Measurements from ENCODE around the gene PCCB.
"Not testable (repeated sequence)": the region's sequence is repeated elsewhere in the genome, so short reads cannot be mapped to it uniquely, and the experiment has no call there.

Gene PCCB

GRCh38 chr3:136250059-136250902, at the start of gene PCCB:
Gene PCCB (plus strand): TSS chr3:136250340. CDS start chr3:136250376, 36 bp downstream.
- DNase-seq (ENCODE audit: extremely low spot score, insufficient read length, low read depth), result peak; percentile 84

DNA sequence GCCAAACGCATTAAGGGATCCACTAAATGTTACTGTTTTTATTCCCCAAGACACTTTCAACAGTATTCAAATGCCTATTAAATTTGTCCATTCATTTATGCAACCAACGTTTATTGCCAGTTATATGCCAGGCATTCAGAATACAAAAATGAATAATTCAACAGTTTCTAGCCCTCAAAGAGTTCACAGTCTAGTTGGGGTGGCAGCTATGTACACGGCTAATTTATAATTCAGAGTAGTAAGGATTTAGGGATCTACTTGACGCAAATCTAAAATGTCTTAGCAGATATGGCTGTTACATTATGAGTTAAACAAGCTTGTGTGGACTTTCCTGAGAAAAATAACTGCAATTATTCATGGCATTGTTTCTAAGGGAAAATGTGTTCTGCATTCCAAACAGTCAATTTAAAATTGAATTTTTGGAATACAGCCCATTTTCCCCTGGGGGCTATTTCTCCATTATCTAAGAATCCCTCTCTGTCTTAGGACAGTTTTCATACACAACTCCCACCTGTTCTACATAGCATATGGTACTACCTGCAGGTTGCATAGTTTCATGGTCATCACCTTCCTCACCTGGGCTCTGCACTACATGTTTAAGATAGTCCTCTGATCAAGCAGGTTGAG, 42.5 kb upstream of the PCCB start:
- DNase-seq (ENCODE audit: extremely low spot score, insufficient read length, low read depth), result no peak
- no peak for FAIRE-seq

More at GRCh38 chr3:136250059-136250902, at the start of gene PCCB:
- peak; percentile 90 for FAIRE-seq

GRCh38 chr3:136209921-136210320, 40.2 kb upstream of the PCCB start:
- no peak for FAIRE-seq
- no peak for DNase-seq (ENCODE audit: extremely low spot score, insufficient read length, low read depth)

GRCh38 chr3:136211547-136211946, 38.6 kb upstream of the PCCB start:
- DNase-seq (ENCODE audit: extremely low spot score, insufficient read length, low read depth), result no peak
- FAIRE-seq, result no peak

DNA sequence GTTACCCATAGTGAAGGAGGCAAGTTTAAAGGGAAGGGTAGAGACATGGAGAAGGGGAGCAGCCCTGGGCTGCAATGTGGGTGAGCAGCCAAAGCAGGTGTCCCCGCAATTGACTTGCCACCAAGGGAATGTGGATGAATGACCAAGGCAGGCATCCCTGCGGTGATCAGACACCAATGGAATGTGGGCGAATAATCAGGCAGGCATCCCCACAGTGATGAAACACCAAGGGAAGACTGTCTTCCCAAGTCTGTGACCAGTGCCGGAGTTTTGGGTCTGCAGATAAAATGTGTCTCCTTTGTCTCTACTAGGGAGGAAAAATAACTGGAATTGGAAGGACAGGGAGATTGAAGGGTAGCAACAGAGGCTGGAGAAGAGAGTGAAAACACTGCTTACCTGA, 27.4 kb upstream of the PCCB start:
- DNase-seq (ENCODE audit: extremely low spot score, insufficient read length, low read depth); FAIRE-seq: not testable (repeated sequence)

- no peak for FAIRE-seq
- DNase-seq (ENCODE audit: extremely low spot score, insufficient read length, low read depth), result no peak
Observed at GRCh38 chr3:136232413-136232812, 17.7 kb upstream of the PCCB start.

GRCh38 chr3:136235545-136235944, 14.6 kb upstream of the PCCB start:
- FAIRE-seq (no peak), DNase-seq (ENCODE audit: extremely low spot score, insufficient read length, low read depth) (no peak)

DNA sequence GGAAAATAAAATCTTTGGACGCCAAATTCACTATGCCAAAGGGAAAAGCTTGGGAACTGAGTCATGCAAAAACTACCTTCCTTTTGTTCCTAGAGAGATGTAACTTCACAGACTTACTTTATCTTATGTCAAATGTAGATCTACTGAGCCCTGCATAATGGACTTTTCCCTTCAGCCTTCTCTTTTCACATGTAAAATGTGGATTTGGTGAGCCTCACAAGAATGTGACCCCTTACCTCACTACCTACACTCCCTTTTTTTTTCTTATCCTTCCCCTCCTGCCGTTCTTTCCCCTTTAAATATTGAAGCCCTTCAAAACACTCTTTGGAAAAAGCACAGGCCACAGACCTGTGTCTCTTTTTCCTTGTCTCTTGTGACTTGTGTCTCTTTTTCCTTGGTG, 14.0 kb upstream of the PCCB start:
- no peak for DNase-seq (ENCODE audit: extremely low spot score, insufficient read length, low read depth)
- FAIRE-seq, result no peak

GRCh38 chr3:136237103-136237502, 13.0 kb upstream of the PCCB start:
- DNase-seq (ENCODE audit: extremely low spot score, insufficient read length, low read depth) (no peak), FAIRE-seq (no peak)

DNA sequence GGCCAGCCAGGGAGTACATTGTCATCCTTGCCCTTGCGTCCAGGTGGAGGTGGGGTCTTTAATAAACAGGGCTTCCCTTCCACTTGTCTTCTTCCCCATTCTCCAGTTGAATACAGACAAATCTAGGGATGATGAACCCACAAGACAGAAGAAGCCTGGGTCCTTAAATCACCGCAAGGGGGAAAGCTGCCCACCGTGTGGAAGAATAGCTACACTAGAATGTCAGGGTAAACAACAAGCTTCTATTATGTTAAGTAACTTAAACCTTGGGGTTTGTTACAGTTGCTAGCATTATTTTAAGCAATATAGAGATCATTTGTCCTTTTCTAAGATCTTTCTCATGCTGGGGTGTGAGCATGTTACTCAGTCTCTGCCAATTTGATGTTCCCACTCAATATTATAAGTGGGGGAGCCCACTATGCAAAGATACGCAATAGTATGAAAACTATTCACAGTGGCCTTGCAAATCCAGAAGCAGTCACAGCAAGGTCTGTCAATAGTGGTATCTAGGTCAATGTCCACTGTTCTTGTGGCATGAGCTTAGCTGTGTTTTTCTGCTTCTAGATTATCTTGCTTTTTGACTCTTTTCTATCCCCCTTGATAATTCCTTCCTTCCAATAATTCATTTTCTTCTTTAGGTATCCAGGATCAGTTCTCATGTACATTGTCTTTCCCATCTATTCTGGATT, 12.0 kb upstream of the PCCB start:
- FAIRE-seq, result no peak
- DNase-seq (ENCODE audit: extremely low spot score, insufficient read length, low read depth), result no peak

- DNase-seq (ENCODE audit: extremely low spot score, insufficient read length, low read depth), result no peak
- no peak for FAIRE-seq
Observed at GRCh38 chr3:136239094-136239493, 11.0 kb upstream of the PCCB start.

DNA sequence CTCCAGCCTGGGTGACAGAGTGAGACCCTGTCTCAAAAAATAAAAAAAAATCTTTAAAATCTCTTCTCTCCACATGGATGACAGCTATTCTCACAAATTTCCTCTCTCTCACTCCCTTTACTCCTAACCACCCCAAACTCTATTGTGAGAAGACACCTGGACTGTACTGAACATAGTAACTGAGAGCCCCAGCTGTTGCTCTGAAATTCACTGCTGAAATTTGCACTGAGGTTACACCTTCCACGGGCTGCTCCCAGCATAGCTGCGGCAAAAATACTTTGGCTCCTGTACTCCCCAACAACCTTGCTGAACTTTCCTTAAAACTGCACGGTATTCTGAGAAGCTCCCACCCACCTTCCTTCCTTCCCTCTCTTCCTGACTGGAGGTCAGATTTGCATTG, 4.4 kb upstream of the PCCB start:
- FAIRE-seq (no peak), DNase-seq (ENCODE audit: extremely low spot score, insufficient read length, low read depth) (no peak)

GRCh38 chr3:136247436-136247835, 2.7 kb upstream of the PCCB start:
- no peak for FAIRE-seq
- no peak for DNase-seq (ENCODE audit: extremely low spot score, insufficient read length, low read depth)

DNA sequence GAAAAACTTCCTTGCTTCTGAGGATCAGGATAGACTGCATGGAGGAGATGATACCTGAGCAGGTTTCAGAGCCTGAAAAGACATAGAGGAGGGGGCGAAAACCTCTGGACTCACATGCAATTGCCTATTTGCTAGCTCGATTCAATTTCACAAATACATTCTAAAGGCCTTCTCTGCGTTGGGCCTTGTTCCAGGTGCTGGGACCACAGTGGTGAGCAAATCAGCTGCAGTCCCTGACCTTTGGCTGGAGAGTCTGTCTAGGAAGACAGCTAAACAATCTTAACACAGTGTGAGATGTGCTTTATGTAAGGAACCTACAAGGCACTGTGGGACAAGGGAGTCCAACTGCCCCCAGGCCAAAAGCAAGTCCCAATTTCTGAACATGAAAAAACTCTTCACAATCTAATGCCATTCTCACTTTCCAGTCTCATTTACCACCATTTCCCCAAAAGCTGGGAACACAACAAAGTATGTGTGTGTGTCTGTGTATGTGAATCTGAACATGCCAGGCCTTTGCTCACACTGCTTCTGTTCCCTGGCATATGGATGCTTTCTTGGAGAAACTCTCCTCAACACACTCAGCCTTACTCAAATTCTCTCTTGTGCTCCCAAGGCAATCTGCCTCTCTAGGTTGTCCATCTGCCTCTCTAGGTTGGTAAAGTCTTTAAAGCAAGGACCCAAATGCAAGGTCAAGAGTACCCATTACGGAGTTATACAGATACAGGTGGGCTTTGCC, 2.1 kb upstream of the PCCB start:
- FAIRE-seq (no peak), DNase-seq (ENCODE audit: extremely low spot score, insufficient read length, low read depth) (no peak)

DNA sequence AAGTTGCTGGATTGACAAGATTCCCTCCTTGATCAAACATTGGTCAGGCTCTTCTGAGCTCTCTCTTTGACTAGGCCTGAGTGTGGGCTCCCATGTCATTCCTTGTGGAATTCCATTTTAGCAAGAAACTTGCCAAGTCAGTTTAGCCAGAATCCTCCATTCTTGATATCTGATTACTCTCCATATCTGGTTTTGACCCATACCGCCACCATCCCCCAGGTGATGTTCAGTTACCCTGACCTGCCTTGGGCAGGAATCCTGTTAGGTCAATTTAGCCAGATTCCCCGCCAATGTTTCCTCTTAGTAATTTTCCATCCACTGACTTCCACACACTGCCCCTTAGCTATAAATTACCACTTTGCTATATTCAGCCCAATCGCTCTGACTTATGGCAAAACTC, 1.0 kb upstream of the PCCB start:
- FAIRE-seq (no peak), DNase-seq (ENCODE audit: extremely low spot score, insufficient read length, low read depth) (no peak)

DNA sequence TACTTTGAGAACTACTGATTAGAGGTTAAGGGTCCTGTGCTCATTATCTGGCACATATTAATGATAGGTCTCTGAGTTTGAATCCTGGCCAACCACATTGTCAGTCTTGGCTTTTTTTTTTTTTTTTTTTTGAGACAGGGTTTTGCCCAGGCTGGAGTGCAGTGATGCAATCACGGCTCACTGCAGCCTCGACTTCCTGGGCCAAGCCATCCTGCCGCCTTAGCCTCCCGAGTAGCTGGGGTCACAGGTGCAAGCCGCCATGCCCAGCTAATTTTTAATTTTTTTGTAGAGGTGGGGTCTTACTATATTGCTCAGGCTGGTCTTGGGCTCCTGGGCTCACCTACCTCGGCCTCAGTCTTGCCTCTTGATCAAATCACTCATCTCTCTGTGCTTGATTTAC, 547 bp upstream of the PCCB start:
- FAIRE-seq, result no peak
- DNase-seq (ENCODE audit: extremely low spot score, insufficient read length, low read depth), result no peak

- FAIRE-seq, result no peak
Observed at GRCh38 chr3:136250903-136251460, 842 bp downstream of the PCCB start.

GRCh38 chr3:136251511-136251910, 1.4 kb downstream of the PCCB start:
- FAIRE-seq, result peak; percentile 12
- no peak for DNase-seq (ENCODE audit: extremely low spot score, insufficient read length, low read depth)

More at GRCh38 chr3:136250903-136251460, 842 bp downstream of the PCCB start:
- no peak for DNase-seq (ENCODE audit: extremely low spot score, insufficient read length, low read depth)

- no peak for FAIRE-seq
- no peak for DNase-seq (ENCODE audit: extremely low spot score, insufficient read length, low read depth)
Observed at GRCh38 chr3:136255672-136256406, 5.7 kb downstream of the PCCB start.
